SK-N-MC (cell line): Measurements from ENCODE around the gene ZNF385A.

Experiments
- EZH2 ChIP-seq: fragments of 200-600 bp; sonication (generic); IDR thresholded peaks from one replicate; pipeline ENCODE4 v1.6.1; 2017; ENCODE audit warnings: antibody characterized with exemption
- FOXP2 ChIP-seq: optimal IDR thresholded peaks from 2 replicates; pipeline ENCODE3; 2011; ENCODE audit warnings: mild to moderate bottlenecking, moderate library complexity; ENCODE audit not compliant: insufficient read depth; ENCODE audit errors: extremely low read length, control extremely low read depth
- POLR2AphosphoS5 ChIP-seq: IDR thresholded peaks from 2 replicates; pipeline ENCODE4 v1.6.1; 2012; ENCODE audit warnings: mild to moderate bottlenecking, low read depth, low read length, borderline replicate concordance

DNA sequence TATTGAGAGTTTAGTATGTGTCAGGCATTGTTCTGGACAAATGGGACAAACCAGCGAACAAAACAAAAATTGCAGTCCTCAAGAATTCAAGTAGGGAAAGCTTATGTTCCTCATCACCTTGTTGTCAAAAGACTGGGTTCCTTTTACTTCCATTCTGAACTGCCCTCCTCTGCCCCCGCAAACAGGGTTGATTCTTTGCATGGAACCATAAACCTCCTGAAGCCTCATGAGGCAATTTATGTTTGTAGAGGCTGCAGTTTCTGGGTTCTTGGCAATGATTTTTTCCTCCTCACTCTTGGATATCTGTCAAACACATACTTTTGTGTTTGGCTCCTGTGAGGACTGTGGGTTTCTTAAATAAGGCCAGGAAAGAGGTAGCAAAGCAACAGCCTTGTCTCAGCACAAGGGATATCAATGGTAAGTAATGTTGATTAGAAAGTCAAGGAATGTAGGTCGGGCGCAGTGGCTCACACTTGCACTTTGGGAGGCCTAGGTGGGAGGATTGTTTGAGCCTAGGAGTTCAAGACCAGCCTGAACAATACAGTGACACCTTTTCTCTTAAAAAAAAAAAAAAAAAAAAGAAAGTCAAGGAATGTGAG lies 45.7 kb downstream of the ZNF385A start:
- no peak for TF ChIP-seq POLR2AphosphoS5
- TF ChIP-seq EZH2: no peak
- TF ChIP-seq FOXP2: no peak
